ENCODE results near the gene B3GAT3. TPM values are rescaled to one million over a fixed set of nuclear protein-coding genes. Genes with fewer than 3 reads are reported as not detected.

B3GAT3 gene
- total RNA-seq, 4 donors from 2014 or later = 29.9 to 54.1 (median 40.6) TPM

GRCh38 chr11:62604460-62605120 lies 17.2 kb downstream of the B3GAT3 start:
- no peaks in the 10 kb centered on the region for H3K9me3 ChIP-seq
- H3K27ac ChIP-seq = no peak overlapping the region
- peaks cover 28% of the 10 kb centered on the region for H3K36me3 ChIP-seq
- H3K27me3 ChIP-seq = no peaks in the 10 kb centered on the region
- H3K4me1 ChIP-seq = peaks cover 35% of the 10 kb centered on the region
- TF ChIP-seq POLR2A (IDR thresholded peaks at IDR 0.05) = no peak
- no peak for DNase-seq (ENCODE audit: low spot score in 2 of 2)
- WGBS = 81% methylated on average over 13 of the region's 13 CpGs
- H3K4me3 ChIP-seq = no peak overlapping the region

- 94% methylated on average over 8 of the region's 8 CpGs for WGBS
- Histone ChIP-seq H3K27me3 (no peaks in the 10 kb centered on the region), H3K4me1 (peaks cover 43% of the 10 kb centered on the region), H3K27ac (no peak overlapping the region), H3K9me3 (no peaks in the 10 kb centered on the region), H3K36me3 (peaks cover 28% of the 10 kb centered on the region), H3K4me3 (no peak overlapping the region)
- DNase-seq (ENCODE audit: low spot score in 2 of 2) = no peak
- no peak for TF ChIP-seq POLR2AphosphoS5 (IDR thresholded peaks at IDR 0.05)
- TF ChIP-seq EP300 (IDR thresholded peaks at IDR 0.05) = no peak
- TF ChIP-seq, protein P1, sequence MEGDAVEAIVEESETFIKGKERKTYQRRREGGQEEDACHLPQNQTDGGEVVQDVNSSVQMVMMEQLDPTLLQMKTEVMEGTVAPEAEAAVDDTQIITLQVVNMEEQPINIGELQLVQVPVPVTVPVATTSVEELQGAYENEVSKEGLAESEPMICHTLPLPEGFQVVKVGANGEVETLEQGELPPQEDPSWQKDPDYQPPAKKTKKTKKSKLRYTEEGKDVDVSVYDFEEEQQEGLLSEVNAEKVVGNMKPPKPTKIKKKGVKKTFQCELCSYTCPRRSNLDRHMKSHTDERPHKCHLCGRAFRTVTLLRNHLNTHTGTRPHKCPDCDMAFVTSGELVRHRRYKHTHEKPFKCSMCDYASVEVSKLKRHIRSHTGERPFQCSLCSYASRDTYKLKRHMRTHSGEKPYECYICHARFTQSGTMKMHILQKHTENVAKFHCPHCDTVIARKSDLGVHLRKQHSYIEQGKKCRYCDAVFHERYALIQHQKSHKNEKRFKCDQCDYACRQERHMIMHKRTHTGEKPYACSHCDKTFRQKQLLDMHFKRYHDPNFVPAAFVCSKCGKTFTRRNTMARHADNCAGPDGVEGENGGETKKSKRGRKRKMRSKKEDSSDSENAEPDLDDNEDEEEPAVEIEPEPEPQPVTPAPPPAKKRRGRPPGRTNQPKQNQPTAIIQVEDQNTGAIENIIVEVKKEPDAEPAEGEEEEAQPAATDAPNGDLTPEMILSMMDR (IDR thresholded peaks at IDR 0.05) = no peak
- TF ChIP-seq POLR2A (IDR thresholded peaks at IDR 0.05) = no peak
Observed at GRCh38 chr11:62603776-62604299, 17.9 kb downstream of the B3GAT3 start.

DNA sequence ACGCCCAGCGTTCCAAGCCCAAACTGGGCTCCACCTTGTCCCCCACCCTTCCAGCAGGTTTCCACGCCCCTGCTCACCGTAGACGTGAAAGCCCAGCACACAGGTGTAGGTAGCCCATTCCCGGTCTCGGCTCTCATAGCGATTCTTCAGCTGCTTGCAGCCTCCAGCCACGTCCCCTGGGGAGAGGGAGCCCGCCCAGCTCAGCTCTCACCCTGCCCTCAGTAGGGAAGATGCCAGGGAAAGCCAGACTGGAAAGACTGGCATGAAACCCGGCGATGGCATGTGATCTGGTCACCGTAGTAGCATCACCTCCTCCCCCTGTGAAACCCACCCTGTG lies 18.7 kb downstream of the B3GAT3 start:
- peak overlapping the region; percentile 99 for H3K27ac ChIP-seq
- H3K4me1 ChIP-seq = peaks cover 51% of the 10 kb centered on the region

GRCh38 chr11:62602141-62603071 lies 19.4 kb downstream of the B3GAT3 start:
- no peaks in the 10 kb centered on the region for H3K27me3 ChIP-seq
- peak overlapping the region; percentile 99 for H3K27ac ChIP-seq
- H3K4me1 ChIP-seq = peaks cover 55% of the 10 kb centered on the region
- H3K9me3 ChIP-seq = no peaks in the 10 kb centered on the region
- peak; percentile 87 to 88 for DNase-seq (ENCODE audit: low spot score in 2 of 2)
- peak in 1 of 3 donors; percentile 41 for TF ChIP-seq POLR2AphosphoS5 (IDR thresholded peaks at IDR 0.05)
- TF ChIP-seq, protein P1 (IDR thresholded peaks at IDR 0.05) = no peak
- peaks cover 30% of the 10 kb centered on the region for H3K36me3 ChIP-seq
- peak overlapping the region; percentile 100 for H3K4me3 ChIP-seq
- WGBS = 0% methylated on average over 26 of the region's 96 CpGs

More for the DNA sequence above, 18.7 kb downstream of the B3GAT3 start:
- TF ChIP-seq POLR2AphosphoS5 (IDR thresholded peaks at IDR 0.05) = no peak
- TF ChIP-seq EP300 (IDR thresholded peaks at IDR 0.05) = no peak
- TF ChIP-seq, protein P1 (IDR thresholded peaks at IDR 0.05) = no peak
- TF ChIP-seq POLR2A (IDR thresholded peaks at IDR 0.05) = no peak
- no peaks in the 10 kb centered on the region for H3K9me3 ChIP-seq
- no peaks in the 10 kb centered on the region for H3K27me3 ChIP-seq
- H3K36me3 ChIP-seq = peaks cover 25% of the 10 kb centered on the region
- 16% methylated on average over 5 of the region's 13 CpGs for WGBS
- peak overlapping the region; percentile 100 for H3K4me3 ChIP-seq
- no peak for DNase-seq (ENCODE audit: low spot score in 2 of 2)

DNA sequence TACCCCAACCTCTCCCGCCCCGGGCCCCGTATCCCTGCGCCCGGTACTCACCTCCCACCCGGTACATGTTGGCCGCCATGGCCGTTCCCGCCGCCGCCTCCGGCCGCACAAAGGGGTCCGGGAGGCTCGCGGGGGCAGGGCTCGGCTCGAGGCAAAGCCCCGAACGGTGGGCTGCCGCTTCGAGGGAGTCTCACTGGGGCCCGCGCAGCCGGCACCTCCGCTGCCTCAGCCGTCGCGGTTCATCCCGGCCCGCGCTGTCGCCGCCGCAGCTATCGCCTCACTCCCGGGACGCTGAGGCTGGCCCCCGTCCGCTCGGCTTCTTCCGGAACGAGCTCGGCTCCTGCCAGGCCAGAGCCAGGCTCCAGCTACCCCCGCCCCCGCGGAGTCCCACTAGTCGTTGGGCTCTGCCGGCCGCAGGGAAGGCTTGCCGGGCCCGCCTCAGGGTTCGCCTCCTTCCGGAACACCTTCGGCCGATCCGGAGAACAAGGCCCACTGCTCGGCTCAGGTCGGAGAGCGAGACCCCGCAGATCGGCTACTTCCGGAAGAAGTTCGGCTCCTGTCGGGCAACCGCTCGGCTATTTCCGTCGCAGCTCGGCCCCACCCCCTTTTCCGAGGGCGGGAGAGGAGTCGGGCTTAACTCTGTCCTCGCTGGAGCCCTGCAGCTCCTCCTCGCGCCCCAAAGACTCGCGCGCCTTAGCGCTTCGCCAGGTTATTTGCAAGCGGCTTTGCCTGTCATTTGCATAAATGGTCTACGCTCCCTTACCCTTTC lies 20.2 kb downstream of the B3GAT3 start, which contains the start of gene MTA2:
MTA2 (minus strand) TSS at position 494 of the 769 bp plus-strand sequence; CDS start at position 79, 415 bp downstream.
- Histone ChIP-seq H3K4me1 (peaks cover 55% of the 10 kb centered on the region), H3K4me3 (peak within 1 kb of the TSS; percentile 100), H3K27me3 (no peaks in the 10 kb centered on the region), H3K27ac (peak within 1 kb of the TSS; percentile 99), H3K36me3 (peaks cover 32% of the 10 kb centered on the region), H3K9me3 (no peaks in the 10 kb centered on the region)
- under 1% methylated on average over 30 of the region's 83 CpGs for WGBS
- TF ChIP-seq POLR2AphosphoS5 (IDR thresholded peaks at IDR 0.05) = peak in 1 of 3 donors; percentile 92
- TF ChIP-seq, protein P1 (IDR thresholded peaks at IDR 0.05) = no peak
- DNase-seq (ENCODE audit: low spot score in 2 of 2) = peak; percentile 99

All from suprapubic skin (tissue), 4 donors.